ENCODE measurements around the gene EZR. TPM values are rescaled to one million over a fixed set of nuclear protein-coding genes. Genes with fewer than 3 reads are reported as not detected.
"Not testable (repeated sequence)": the region's sequence is repeated elsewhere in the genome, so short reads cannot be mapped to it uniquely, and the experiment has no call there.

Gene EZR
- total RNA-seq, 4 donors from 2014 or later = 27.4 to 94.0 (median 59.3) TPM

DNA sequence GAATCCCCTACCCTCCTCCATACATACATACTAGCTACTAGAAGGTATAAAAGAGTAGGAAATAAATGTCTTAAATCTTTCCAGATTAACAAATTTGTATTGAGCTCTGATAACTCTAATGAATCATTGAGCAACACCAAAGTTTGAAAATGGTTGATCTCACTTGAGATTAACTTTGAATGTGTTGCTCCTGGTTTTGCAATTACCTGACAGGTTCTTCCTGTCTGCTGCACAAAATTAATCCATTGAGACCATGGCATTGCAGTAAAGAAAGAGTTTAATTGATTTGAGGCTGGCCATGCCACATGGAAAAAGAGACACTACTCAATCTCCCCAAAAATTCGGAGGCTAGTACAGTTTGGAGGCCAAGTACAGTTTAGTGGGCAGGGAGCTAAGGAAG lies 21.3 kb upstream of the EZR start:
- Histone ChIP-seq H3K4me3 (no peak overlapping the region), H3K4me1 (no peaks in the 10 kb centered on the region), H3K36me3 (no peaks in the 10 kb centered on the region), H3K27ac (no peak overlapping the region), H3K9me3 (no peaks in the 10 kb centered on the region), H3K27me3 (no peaks in the 10 kb centered on the region)
- intact Hi-C loops (cut with DNase I; ENCODE audit: low total_unique reads) = no loop called here
- TF ChIP-seq POLR2A (IDR thresholded peaks at IDR 0.05) = no peak
- no peak for TF ChIP-seq CTCF (IDR thresholded peaks at IDR 0.05)
- DNase-seq = no peak

- DNase-seq = no peak
- Histone ChIP-seq H3K36me3 (no peaks in the 10 kb centered on the region), H3K9me3 (no peaks in the 10 kb centered on the region), H3K4me3 (no peak overlapping the region), H3K27ac (no peak overlapping the region), H3K27me3 (no peaks in the 10 kb centered on the region), H3K4me1 (no peaks in the 10 kb centered on the region)
- TF ChIP-seq CTCF (IDR thresholded peaks at IDR 0.05) (no peak), POLR2A (IDR thresholded peaks at IDR 0.05) (no peak)
- intact Hi-C loops (cut with DNase I; ENCODE audit: low total_unique reads) = no loop called here
Measured at GRCh38 chr6:158839796-158840195, 20.6 kb upstream of the EZR start.

GRCh38 chr6:158838790-158839189 lies 19.6 kb upstream of the EZR start:
- H3K36me3 ChIP-seq; H3K27ac ChIP-seq; H3K27me3 ChIP-seq; H3K4me1 ChIP-seq; DNase-seq; H3K9me3 ChIP-seq; intact Hi-C loops (cut with DNase I; ENCODE audit: low total_unique reads); H3K4me3 ChIP-seq: not testable (repeated sequence)

GRCh38 chr6:158837684-158838625 lies 18.8 kb upstream of the EZR start:
- Histone ChIP-seq H3K27me3 (no peaks in the 10 kb centered on the region), H3K9me3 (no peaks in the 10 kb centered on the region), H3K4me1 (no peaks in the 10 kb centered on the region), H3K4me3 (no peak overlapping the region), H3K27ac (no peak overlapping the region), H3K36me3 (no peaks in the 10 kb centered on the region)
- DNase-seq = no peak
- TF ChIP-seq POLR2A (IDR thresholded peaks at IDR 0.05) (no peak), CTCF (IDR thresholded peaks at IDR 0.05) (no peak)
- intact Hi-C loops (cut with DNase I; ENCODE audit: low total_unique reads) = no loop called here

GRCh38 chr6:158836625-158837311 lies 17.6 kb upstream of the EZR start:
- intact Hi-C loops (cut with DNase I; ENCODE audit: low total_unique reads) = no loop called here
- Histone ChIP-seq H3K4me1 (no peaks in the 10 kb centered on the region), H3K9me3 (no peaks in the 10 kb centered on the region), H3K27me3 (no peaks in the 10 kb centered on the region), H3K4me3 (no peak overlapping the region), H3K27ac (no peak overlapping the region), H3K36me3 (no peaks in the 10 kb centered on the region)
- no peak for TF ChIP-seq POLR2A (IDR thresholded peaks at IDR 0.05)
- TF ChIP-seq CTCF (IDR thresholded peaks at IDR 0.05) = no peak
- DNase-seq = no peak
